Sigmoid colon (tissue), 4 donors: ENCODE data around the gene IL6R.

Experiments
- POLR2AphosphoS5 ChIP-seq, 4 donors: sonication (generic); formaldehyde crosslinking; IDR thresholded peaks; one replicate each; pipeline ENCODE4 v1.6.1; 2017; ENCODE audit warnings: antibody characterized with exemption in 4 of 4
- TF ChIP-seq, protein P1 (sequence below), 4 experiments: fragments of 450-650 bp in 3 of 4; fragments of 200-600 bp in 1 of 4; IDR thresholded peaks; one replicate each; pipeline ENCODE4 v1.5.1; 2016 to 2019; ENCODE audit warnings: antibody characterized with exemption in 4 of 4, mild to moderate bottlenecking in 3 of 4, moderate library complexity in 2 of 4

DNA sequence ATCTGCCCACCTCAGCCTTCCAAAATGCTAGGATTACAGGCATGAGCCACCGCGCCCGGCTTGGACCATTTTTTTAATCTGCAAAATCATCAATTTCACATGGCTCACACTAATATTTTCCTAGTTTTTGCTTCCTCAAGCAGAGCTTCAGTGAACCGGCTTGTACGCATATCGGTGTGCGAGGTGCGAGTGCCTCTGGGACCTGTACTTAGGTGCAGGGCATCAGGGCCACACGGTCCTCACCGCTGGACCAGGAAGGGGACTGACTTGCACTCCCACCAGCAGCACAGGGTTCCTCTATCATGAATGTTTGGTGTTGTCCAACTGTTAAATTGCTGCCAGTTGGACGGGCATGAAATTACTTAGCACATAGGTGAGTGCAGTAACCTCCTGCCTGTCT lies 112.5 kb downstream of the IL6R start:
- TF ChIP-seq POLR2AphosphoS5 (IDR thresholded peaks at IDR 0.05), result no peak
- TF ChIP-seq, protein P1, sequence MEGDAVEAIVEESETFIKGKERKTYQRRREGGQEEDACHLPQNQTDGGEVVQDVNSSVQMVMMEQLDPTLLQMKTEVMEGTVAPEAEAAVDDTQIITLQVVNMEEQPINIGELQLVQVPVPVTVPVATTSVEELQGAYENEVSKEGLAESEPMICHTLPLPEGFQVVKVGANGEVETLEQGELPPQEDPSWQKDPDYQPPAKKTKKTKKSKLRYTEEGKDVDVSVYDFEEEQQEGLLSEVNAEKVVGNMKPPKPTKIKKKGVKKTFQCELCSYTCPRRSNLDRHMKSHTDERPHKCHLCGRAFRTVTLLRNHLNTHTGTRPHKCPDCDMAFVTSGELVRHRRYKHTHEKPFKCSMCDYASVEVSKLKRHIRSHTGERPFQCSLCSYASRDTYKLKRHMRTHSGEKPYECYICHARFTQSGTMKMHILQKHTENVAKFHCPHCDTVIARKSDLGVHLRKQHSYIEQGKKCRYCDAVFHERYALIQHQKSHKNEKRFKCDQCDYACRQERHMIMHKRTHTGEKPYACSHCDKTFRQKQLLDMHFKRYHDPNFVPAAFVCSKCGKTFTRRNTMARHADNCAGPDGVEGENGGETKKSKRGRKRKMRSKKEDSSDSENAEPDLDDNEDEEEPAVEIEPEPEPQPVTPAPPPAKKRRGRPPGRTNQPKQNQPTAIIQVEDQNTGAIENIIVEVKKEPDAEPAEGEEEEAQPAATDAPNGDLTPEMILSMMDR (IDR thresholded peaks at IDR 0.05), result no peak
